ENCODE data around the gene TMEM184B.
A peak's percentile ranks its signal among the peaks of the same experiment; 100 is the strongest.
"Not testable (repeated sequence)": the region's sequence is repeated elsewhere in the genome, so short reads cannot be mapped to it uniquely, and the experiment has no call there.

The TMEM184B gene

DNA sequence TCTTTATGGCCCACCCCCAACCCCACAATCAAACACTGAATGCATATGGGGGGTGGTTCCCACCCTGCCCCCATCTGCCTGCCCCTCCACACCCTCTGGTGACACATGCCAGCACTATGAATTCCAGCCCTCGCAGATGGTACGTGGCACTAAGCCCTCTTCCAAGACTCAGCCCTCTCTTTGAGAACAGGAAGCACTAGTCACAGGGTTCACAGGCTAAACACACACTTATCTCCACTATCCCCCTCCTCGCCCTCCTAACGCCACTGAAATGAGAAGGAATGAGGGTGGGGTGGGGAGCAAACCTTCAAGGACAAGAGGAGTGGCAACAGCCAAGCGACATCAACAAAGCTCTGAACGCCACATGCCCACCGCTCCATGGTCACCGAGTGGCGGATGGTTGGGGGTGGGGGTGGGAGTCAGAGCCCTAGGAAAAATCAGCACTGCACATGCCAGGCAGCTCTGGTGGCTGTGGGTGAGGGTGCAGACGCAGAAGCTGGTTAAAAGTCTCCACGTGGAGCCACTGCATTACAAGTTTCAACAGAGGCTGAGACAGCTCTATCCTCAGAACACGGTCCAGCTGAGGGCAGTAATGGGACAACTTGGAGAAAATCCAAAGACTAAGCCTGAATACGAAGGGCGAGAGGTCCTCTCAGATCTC lies 33.6 kb downstream of the TMEM184B start:
- Histone ChIP-seq H3K4me3 (ENCODE audit: severe bottlenecking) (no peak overlapping the region), H3K36me3 (ENCODE audit: low read depth) (peaks cover 33% of the 10 kb centered on the region), H3K27ac (ENCODE audit: poor library complexity, severe bottlenecking) (peak overlapping the region; percentile 94), H3K27me3 (ENCODE audit: insufficient read depth, poor library complexity, severe bottlenecking) (no peaks in the 10 kb centered on the region), H3K4me1 (ENCODE audit: insufficient read depth, poor library complexity, severe bottlenecking) (peaks cover 50% of the 10 kb centered on the region), H3K9me3 (ENCODE audit: severe bottlenecking) (no peaks in the 10 kb centered on the region)
- TF ChIP-seq CTCF (IDR thresholded peaks at IDR 0.05; ENCODE audit: poor library complexity, severe bottlenecking) = peak; percentile 44
- DNase-seq (ENCODE audit: low spot score) (no peak), ATAC-seq (ENCODE audit: low read depth) (peak; percentile 83)

DNA sequence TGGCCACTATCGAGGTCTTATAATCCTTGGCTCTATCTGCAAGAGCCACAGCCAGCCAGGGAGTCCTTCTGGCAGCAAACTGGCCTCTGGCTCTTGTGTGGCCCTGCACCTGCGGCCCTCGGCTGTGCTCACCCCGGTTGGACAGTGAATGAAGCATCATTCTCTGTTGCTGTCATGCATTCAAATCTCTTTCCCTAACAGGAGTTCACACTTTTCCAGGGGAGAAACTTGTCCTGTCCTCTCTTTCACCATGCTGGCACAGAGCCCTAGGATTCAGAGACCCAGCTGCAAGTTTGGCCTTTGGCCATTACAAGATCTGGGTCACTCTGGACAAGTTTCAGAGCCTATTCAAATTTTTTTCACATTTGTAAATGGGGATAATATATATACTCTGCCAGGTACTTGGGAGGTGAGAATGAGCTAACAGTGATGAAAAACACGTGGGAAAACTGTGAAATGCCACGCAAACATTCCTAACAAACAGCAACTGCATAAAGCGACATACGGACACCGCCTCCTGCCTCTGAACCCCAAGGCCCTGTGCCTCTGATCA lies 34.2 kb downstream of the TMEM184B start:
- Histone ChIP-seq H3K4me1 (ENCODE audit: insufficient read depth, poor library complexity, severe bottlenecking) (peaks cover 45% of the 10 kb centered on the region), H3K4me3 (ENCODE audit: severe bottlenecking) (no peak overlapping the region), H3K27me3 (ENCODE audit: insufficient read depth, poor library complexity, severe bottlenecking) (no peaks in the 10 kb centered on the region), H3K27ac (ENCODE audit: poor library complexity, severe bottlenecking) (peak overlapping the region; percentile 94), H3K36me3 (ENCODE audit: low read depth) (peaks cover 33% of the 10 kb centered on the region), H3K9me3 (ENCODE audit: severe bottlenecking) (no peaks in the 10 kb centered on the region)
- ATAC-seq (ENCODE audit: low read depth) (no peak), DNase-seq (ENCODE audit: low spot score) (no peak)
- no peak for TF ChIP-seq CTCF (IDR thresholded peaks at IDR 0.05; ENCODE audit: poor library complexity, severe bottlenecking)

DNA sequence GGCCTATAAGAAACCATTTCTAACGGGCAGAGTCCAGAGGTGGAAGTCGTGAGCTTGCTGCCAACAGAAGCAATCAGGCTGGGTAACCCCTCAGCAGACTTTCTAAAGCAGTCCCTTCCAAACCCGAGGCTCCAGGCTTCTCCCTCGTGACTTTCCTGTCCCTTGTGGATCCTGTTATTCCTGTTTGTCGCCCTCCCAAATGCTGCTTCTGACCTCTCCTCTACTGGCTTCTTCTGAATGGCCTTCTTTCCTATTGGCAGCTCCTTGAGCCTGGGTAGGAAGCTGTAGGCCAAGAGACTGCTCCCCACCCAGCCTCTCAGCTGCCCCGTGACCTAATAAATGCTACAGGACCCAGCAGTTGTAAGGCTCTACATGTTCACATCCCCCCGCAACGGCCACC lies 36.0 kb downstream of the TMEM184B start:
- no peak overlapping the region for H3K27ac ChIP-seq (ENCODE audit: poor library complexity, severe bottlenecking)
- H3K4me1 ChIP-seq (ENCODE audit: insufficient read depth, poor library complexity, severe bottlenecking) = peaks cover 33% of the 10 kb centered on the region
- peaks cover 43% of the 10 kb centered on the region for H3K36me3 ChIP-seq (ENCODE audit: low read depth)
- H3K27me3 ChIP-seq (ENCODE audit: insufficient read depth, poor library complexity, severe bottlenecking) = no peaks in the 10 kb centered on the region
- no peak for ATAC-seq (ENCODE audit: low read depth)
- no peak for TF ChIP-seq CTCF (IDR thresholded peaks at IDR 0.05; ENCODE audit: poor library complexity, severe bottlenecking)
- no peak overlapping the region for H3K4me3 ChIP-seq (ENCODE audit: severe bottlenecking)
- H3K9me3 ChIP-seq (ENCODE audit: severe bottlenecking) = no peaks in the 10 kb centered on the region
- DNase-seq (ENCODE audit: low spot score) = no peak

DNA sequence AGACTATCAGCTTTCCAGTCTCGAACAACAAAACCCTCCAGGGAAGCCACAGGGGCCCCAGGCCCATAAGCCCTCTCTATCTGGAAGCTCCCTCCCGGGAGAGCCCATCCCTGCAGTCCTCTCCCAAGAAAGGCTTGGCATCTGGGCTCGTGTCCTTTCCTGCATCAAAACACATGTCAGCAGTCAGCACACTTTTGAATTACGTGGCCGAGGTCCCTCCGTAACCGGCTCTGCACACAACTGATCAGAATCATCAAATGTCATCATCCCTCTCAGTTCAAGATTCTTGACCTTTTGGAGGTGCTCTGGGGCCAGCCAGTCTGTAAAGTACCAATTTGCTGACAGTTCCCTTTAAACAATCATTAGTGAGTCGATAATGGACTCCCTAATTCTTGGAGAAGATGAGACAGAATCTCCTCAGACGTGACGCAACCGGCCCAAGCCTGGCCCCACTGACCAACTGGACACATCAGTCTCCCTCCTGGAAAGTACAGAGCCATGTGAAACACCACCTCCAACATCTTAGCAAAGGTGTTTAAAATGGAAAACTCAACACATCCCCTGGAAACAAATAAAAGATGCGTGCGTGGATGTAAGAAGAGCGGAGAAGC lies 37.5 kb downstream of the TMEM184B start:
- ATAC-seq (ENCODE audit: low read depth) (no peak), DNase-seq (ENCODE audit: low spot score) (no peak)
- H3K4me1 ChIP-seq (ENCODE audit: insufficient read depth, poor library complexity, severe bottlenecking) = peaks cover 23% of the 10 kb centered on the region
- no peak for TF ChIP-seq CTCF (IDR thresholded peaks at IDR 0.05; ENCODE audit: poor library complexity, severe bottlenecking)
- H3K27me3 ChIP-seq (ENCODE audit: insufficient read depth, poor library complexity, severe bottlenecking) = no peaks in the 10 kb centered on the region
- peaks cover 56% of the 10 kb centered on the region for H3K36me3 ChIP-seq (ENCODE audit: low read depth)
- H3K4me3 ChIP-seq (ENCODE audit: severe bottlenecking) = no peak overlapping the region
- H3K9me3 ChIP-seq (ENCODE audit: severe bottlenecking) = no peaks in the 10 kb centered on the region
- no peak overlapping the region for H3K27ac ChIP-seq (ENCODE audit: poor library complexity, severe bottlenecking)

DNA sequence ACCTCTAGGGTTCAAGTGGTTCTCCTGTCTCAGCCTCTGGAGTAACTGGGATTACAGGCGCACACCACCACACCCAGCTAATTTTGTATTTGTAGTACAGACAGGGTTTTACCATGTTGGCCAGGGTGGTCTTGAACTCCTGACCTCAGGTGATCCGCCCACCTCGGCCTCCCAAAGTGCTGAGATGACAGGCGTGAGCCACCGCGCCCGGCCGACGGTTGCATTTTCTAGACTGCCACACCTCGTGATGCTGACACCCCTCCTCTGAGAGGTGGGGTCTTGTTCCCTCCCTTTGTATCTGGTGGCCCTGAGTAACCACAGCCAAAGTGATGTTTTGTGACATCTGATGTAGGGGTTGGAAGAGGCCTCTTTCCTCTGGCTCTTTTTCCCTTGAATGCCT lies 39.0 kb downstream of the TMEM184B start:
- Histone ChIP-seq H3K36me3 (ENCODE audit: low read depth) (peaks cover 53% of the 10 kb centered on the region), H3K4me1 (ENCODE audit: insufficient read depth, poor library complexity, severe bottlenecking) (peaks cover 14% of the 10 kb centered on the region)
- H3K9me3 ChIP-seq (ENCODE audit: severe bottlenecking); DNase-seq (ENCODE audit: low spot score); H3K27ac ChIP-seq (ENCODE audit: poor library complexity, severe bottlenecking); H3K4me3 ChIP-seq (ENCODE audit: severe bottlenecking); ATAC-seq (ENCODE audit: low read depth); H3K27me3 ChIP-seq (ENCODE audit: insufficient read depth, poor library complexity, severe bottlenecking): not testable (repeated sequence)
